Endothelial cell (in vitro differentiated cells): ENCODE data around the gene PEX10. TPM values are rescaled to one million over a fixed set of nuclear protein-coding genes. Genes with fewer than 3 reads are reported as not detected.
"Not testable (repeated sequence)": the region's sequence is repeated elsewhere in the genome, so short reads cannot be mapped to it uniquely, and the experiment has no call there.

Experiments
- DNase-seq: peaks from one replicate; pipeline ENCODE4 v3.0.0; 2021; ENCODE audit warnings: low spot score
- H3K27ac Mint-ChIP-seq: one replicate; pipeline ENCODE4 v1.8.0; 2021; ENCODE audit warnings: mixed read lengths, inconsistent platforms; ENCODE audit not compliant: unreplicated experiment
- H3K27me3 Mint-ChIP-seq: one replicate; pipeline ENCODE4 v1.8.0; 2021; ENCODE audit warnings: mild to moderate bottlenecking, moderate library complexity, mixed read lengths, inconsistent platforms; ENCODE audit not compliant: unreplicated experiment
- H3K36me3 Mint-ChIP-seq: one replicate; pipeline ENCODE4 v1.8.0; 2021; ENCODE audit warnings: mild to moderate bottlenecking, low read depth, mixed read lengths, inconsistent platforms; ENCODE audit not compliant: unreplicated experiment
- H3K4me1 Mint-ChIP-seq: one replicate; pipeline ENCODE4 v1.8.0; 2021; ENCODE audit warnings: mild to moderate bottlenecking, mixed read lengths, inconsistent platforms; ENCODE audit not compliant: unreplicated experiment
- H3K4me3 Mint-ChIP-seq: one replicate; pipeline ENCODE4 v1.8.0; 2021; ENCODE audit warnings: mild to moderate bottlenecking, mixed read lengths, inconsistent platforms; ENCODE audit not compliant: unreplicated experiment
- H3K9me3 Mint-ChIP-seq: one replicate; pipeline ENCODE4 v1.8.0; 2021; ENCODE audit warnings: mixed read lengths, inconsistent platforms; ENCODE audit not compliant: unreplicated experiment
- total RNA-seq: library from RNA; stranded (reverse); fragmentation: NEBNext Ultra II Directional; extraction: Animal tissue kit (Norgen Biotek cat#: 25700); gene quantifications from one replicate; pipeline ENCODE4 v1.2.1, GENCODE V29; 2021; ENCODE audit not compliant: unreplicated experiment
- TF ChIP-seq, protein P1 (sequence below): fragments of 200-600 bp; sonication (generic); IDR thresholded peaks from one replicate; pipeline ENCODE4 v1.5.0; 2021; ENCODE audit warnings: antibody characterized with exemption; ENCODE audit not compliant: unreplicated experiment

PEX10 gene
- total RNA-seq, 1 donor from 2014 or later, result 25.4 TPM

GRCh38 chr1:2444138-2444591 is 31.8 kb upstream of the PEX10 start:
- H3K36me3 Mint-ChIP-seq, result no peaks in the 10 kb centered on the region
- peaks cover 16% of the 10 kb centered on the region for H3K27me3 Mint-ChIP-seq
- DNase-seq, result no peak
- TF ChIP-seq, protein P1, sequence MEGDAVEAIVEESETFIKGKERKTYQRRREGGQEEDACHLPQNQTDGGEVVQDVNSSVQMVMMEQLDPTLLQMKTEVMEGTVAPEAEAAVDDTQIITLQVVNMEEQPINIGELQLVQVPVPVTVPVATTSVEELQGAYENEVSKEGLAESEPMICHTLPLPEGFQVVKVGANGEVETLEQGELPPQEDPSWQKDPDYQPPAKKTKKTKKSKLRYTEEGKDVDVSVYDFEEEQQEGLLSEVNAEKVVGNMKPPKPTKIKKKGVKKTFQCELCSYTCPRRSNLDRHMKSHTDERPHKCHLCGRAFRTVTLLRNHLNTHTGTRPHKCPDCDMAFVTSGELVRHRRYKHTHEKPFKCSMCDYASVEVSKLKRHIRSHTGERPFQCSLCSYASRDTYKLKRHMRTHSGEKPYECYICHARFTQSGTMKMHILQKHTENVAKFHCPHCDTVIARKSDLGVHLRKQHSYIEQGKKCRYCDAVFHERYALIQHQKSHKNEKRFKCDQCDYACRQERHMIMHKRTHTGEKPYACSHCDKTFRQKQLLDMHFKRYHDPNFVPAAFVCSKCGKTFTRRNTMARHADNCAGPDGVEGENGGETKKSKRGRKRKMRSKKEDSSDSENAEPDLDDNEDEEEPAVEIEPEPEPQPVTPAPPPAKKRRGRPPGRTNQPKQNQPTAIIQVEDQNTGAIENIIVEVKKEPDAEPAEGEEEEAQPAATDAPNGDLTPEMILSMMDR, result no peak
- no peak overlapping the region for H3K4me3 Mint-ChIP-seq
- no peaks in the 10 kb centered on the region for H3K9me3 Mint-ChIP-seq
- H3K4me1 Mint-ChIP-seq, result no peaks in the 10 kb centered on the region
- no peak overlapping the region for H3K27ac Mint-ChIP-seq

GRCh38 chr1:2443277-2444137 is 31.1 kb upstream of the PEX10 start:
- TF ChIP-seq, protein P1, result no peak
- no peaks in the 10 kb centered on the region for H3K4me1 Mint-ChIP-seq
- H3K4me3 Mint-ChIP-seq, result no peak overlapping the region
- H3K36me3 Mint-ChIP-seq, result no peaks in the 10 kb centered on the region
- no peaks in the 10 kb centered on the region for H3K9me3 Mint-ChIP-seq
- peak; percentile 52 for DNase-seq
- no peak overlapping the region for H3K27ac Mint-ChIP-seq
- H3K27me3 Mint-ChIP-seq, result peaks cover 16% of the 10 kb centered on the region

GRCh38 chr1:2442661-2443060 is 30.3 kb upstream of the PEX10 start:
- H3K4me3 Mint-ChIP-seq, result no peak overlapping the region
- no peak overlapping the region for H3K27ac Mint-ChIP-seq
- H3K27me3 Mint-ChIP-seq, result peaks cover 16% of the 10 kb centered on the region
- DNase-seq, result no peak
- H3K4me1 Mint-ChIP-seq, result no peaks in the 10 kb centered on the region
- H3K36me3 Mint-ChIP-seq, result no peaks in the 10 kb centered on the region
- TF ChIP-seq, protein P1, result no peak
- no peaks in the 10 kb centered on the region for H3K9me3 Mint-ChIP-seq

DNA sequence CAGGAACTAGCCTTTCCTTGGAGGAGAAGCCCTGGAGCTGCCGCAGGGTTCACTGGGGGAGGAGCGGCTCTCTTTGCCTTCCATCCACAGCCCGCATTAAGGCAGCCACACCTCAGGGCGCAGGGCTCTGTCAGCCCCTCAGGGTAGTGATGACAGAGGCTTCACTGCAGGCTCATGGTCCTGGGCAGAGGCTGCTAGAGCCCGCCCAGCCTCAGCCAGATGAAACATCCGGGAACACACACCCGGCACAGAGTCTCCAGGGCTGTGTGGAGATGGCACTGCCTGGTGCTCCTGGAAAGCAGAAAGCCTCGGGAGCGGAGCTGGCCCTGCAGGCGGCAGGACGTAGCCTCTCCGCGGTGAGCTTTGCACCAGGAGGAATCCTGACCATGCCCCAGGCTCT is 29.4 kb upstream of the PEX10 start:
- Mint-ChIP-seq H3K4me3 (no peak overlapping the region), H3K4me1 (no peaks in the 10 kb centered on the region), H3K36me3 (no peaks in the 10 kb centered on the region), H3K9me3 (no peaks in the 10 kb centered on the region), H3K27me3 (peaks cover 18% of the 10 kb centered on the region), H3K27ac (no peak overlapping the region)
- TF ChIP-seq, protein P1, result no peak
- DNase-seq, result no peak

- not testable (repeated sequence) for H3K36me3 Mint-ChIP-seq, H3K27ac Mint-ChIP-seq, H3K4me3 Mint-ChIP-seq, H3K9me3 Mint-ChIP-seq, H3K4me1 Mint-ChIP-seq, DNase-seq
- peaks cover 16% of the 10 kb centered on the region for H3K27me3 Mint-ChIP-seq
These were observed 28.0 kb upstream of the PEX10 start for GRCh38 chr1:2440346-2440745.
